Adrenal gland (tissue), 5 donors: ENCODE measurements around the gene CERT1.

ENCODE experiments used
- POLR2A ChIP-seq, 2 donors: fragments of 450-650 bp; IDR thresholded peaks; one replicate each; pipeline ENCODE4 v1.6.1; 2017; ENCODE audit warnings: antibody characterized with exemption in 2 of 2, mild to moderate bottlenecking in 2 of 2, moderate library complexity in 1 of 2
- TF ChIP-seq, protein P1 (sequence below), 6 experiments: fragments of 450-650 bp in 4 of 6; fragments of 200-600 bp in 2 of 6; sonication (generic) in 1 of 6; IDR thresholded peaks; 1 replicate in 5 of 6; 2 replicates in 1 of 6; pipeline versions ENCODE4 v1.5.1 to v1.8.0; 2016 to 2021; ENCODE audit warnings: antibody characterized with exemption in 6 of 6, mild to moderate bottlenecking in 2 of 6, moderate library complexity in 1 of 6
- donor health status: DM: no; HTN: no; CAD: no.

DNA sequence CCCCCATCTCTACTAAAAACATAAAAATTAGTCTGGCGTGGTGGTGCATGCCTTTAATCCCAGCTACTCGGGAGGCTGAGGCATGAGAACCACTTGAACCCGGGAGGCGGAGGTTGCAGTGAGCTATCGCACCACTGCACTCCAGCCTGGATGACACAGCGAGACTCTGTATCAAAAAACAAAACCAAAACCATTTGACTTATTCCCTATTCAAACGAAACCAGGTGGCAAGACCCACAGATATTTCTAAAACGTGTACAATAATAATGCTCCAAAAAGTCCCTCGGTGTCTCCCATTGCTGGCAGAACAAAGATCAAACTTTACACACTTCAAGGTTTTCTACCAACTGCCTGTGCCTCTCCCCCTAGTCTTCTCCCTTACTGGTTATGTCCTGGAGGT lies 144.6 kb downstream of the CERT1 start:
- TF ChIP-seq, protein P1, sequence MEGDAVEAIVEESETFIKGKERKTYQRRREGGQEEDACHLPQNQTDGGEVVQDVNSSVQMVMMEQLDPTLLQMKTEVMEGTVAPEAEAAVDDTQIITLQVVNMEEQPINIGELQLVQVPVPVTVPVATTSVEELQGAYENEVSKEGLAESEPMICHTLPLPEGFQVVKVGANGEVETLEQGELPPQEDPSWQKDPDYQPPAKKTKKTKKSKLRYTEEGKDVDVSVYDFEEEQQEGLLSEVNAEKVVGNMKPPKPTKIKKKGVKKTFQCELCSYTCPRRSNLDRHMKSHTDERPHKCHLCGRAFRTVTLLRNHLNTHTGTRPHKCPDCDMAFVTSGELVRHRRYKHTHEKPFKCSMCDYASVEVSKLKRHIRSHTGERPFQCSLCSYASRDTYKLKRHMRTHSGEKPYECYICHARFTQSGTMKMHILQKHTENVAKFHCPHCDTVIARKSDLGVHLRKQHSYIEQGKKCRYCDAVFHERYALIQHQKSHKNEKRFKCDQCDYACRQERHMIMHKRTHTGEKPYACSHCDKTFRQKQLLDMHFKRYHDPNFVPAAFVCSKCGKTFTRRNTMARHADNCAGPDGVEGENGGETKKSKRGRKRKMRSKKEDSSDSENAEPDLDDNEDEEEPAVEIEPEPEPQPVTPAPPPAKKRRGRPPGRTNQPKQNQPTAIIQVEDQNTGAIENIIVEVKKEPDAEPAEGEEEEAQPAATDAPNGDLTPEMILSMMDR (IDR thresholded peaks at IDR 0.05) = no peak
- no peak for TF ChIP-seq POLR2A (IDR thresholded peaks at IDR 0.05)
